D721Med (cell line): ENCODE results near the gene TIMM13.
"Not testable (repeated sequence)": the region's sequence is repeated elsewhere in the genome, so short reads cannot be mapped to it uniquely, and the experiment has no call there.

Experiments
- DNase-seq: peaks from one replicate; pipeline ENCODE4 v3.0.0; 2011; ENCODE audit warnings: low spot score; ENCODE audit not compliant: insufficient read length
- FAIRE-seq: peaks from 2 replicates; lab custom pipeline; 2011; peaks lifted over from hg19 to GRCh38; lab: Jason Lieb, UNC
- CTCF ChIP-seq: IDR thresholded peaks from 2 replicates; pipeline ENCODE4 v1.5.1; 2012; ENCODE audit warnings: mild to moderate bottlenecking, control low read depth; ENCODE audit not compliant: insufficient read depth; ENCODE audit errors: missing control alignments

Gene TIMM13

DNA sequence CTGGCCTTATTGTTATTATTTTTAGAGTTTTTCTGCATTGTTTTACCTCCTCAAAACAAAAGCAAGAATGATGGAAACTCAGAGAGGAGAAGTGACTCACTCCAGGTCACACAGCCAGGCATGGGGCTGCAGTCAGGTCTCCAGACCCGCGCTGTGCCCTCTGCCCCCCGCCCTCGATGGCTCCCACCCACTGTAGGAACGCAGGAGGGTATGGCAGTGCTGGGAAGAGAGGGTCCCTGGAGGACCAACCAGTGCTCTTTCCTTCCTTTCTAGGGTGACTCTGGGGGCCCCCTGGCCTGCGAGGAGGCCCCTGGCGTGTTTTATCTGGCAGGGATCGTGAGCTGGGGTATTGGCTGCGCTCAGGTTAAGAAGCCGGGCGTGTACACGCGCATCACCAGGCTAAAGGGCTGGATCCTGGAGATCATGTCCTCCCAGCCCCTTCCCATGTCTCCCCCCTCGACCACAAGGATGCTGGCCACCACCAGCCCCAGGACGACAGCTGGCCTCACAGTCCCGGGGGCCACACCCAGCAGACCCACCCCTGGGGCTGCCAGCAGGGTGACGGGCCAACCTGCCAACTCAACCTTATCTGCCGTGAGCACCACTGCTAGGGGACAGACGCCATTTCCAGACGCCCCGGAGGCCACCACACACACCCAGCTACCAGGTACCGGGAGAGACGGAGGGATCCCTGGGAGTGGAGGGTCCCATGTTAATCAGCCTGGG is 5.6 kb downstream of the TIMM13 start:
- TF ChIP-seq CTCF = no peak
- no peak for DNase-seq
- no peak for FAIRE-seq

DNA sequence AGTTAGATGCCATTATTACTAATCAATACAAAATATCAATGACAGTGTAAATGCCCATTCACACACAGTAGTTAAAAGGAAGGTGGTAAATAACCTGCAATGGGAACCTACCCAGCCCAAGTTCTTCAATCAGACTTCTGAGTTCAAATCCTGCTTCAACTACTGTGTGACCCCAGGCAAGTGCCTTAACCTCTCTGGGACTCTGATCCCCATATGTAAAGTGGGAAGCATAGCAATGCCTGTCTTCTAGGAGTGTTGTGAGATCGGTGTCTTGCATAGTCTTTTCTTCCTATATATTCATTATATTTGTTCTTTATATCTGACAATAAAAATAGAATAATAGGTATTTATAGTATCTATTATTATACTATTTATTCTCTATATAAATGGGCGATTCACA is 6.9 kb downstream of the TIMM13 start:
- FAIRE-seq = no peak
- no peak for TF ChIP-seq CTCF
- no peak for DNase-seq

GRCh38 chr19:2419754-2420153 is 7.6 kb downstream of the TIMM13 start:
- no peak for DNase-seq
- TF ChIP-seq CTCF = no peak
- no peak for FAIRE-seq

DNA sequence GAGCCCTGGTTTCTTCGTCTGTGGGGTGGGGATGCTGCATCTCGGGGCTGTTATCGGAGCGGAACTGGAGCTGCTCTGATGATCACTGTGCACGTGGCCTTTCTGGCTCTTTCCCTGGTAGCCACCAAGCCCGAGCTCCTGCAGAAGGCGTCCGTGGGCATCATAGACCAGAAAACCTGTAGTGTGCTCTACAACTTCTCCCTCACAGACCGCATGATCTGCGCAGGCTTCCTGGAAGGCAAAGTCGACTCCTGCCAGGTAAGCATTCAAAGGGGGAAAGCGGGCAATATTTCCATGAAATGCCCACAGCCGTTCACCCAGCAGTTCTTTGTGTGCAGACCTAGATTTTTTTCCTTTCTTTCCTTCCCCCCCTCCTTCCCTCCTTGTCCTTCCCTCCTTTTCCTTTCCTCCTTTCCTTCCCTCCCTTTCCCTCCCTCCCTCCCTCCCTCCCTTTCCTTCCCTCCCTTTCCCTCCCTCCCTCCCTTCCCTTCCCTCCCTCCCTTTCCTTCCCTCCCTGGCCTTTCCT is 9.4 kb downstream of the TIMM13 start:
- FAIRE-seq (no peak), DNase-seq (no peak)
- no peak for TF ChIP-seq CTCF

DNA sequence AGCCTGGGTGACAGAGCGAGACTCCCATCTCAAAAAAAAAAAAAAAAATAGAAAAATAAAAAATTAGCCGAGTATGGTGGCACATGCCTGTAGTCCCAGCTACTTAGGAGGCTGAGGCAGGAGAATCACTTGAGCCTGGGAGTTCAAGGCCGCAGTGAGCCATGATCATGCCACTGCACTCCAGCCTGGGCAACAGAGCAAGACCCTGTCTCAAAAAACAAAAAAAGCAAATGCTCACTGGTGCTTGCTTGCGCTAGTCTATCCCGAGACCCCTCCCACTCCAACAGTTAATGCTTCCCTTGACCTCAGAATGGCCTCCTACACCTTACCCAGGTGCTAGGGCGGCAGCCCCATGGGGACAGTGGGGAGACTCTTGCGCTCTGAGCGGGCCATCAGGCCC is 9.9 kb downstream of the TIMM13 start:
- DNase-seq, FAIRE-seq: not testable (repeated sequence)

DNA sequence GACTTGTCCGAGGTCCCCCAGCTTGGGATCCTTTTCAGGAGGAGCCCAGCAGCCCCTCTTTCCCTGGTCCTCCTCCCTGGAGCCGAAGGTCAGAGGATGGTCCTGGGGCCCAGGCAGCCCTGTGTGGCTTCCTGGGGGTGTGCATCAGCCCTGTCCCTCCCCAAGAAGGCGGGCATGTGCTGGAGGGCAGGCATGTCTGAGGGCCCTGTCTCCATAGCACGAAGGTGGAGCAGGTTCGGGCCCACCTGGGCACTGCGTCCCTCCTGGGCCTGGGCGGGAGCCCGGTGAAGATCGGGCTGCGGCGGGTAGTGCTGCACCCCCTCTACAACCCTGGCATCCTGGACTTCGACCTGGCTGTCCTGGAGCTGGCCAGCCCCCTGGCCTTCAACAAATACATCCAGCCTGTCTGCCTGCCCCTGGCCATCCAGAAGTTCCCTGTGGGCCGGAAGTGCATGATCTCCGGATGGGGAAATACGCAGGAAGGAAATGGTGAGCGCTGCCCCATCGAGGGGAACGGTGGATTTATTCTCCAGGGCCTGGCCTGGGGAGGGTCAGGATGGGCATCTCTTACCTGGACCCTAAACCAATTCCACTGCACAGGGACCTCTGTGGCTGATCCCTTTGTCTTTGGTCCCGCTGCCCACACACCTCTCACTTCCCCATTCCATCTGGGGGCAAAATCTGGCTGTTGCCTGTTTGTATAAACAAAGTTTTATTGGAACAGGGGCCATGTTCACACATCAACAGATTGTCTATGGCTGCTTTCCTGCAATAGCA is 10.9 kb downstream of the TIMM13 start:
- TF ChIP-seq CTCF = no peak
- FAIRE-seq (no peak), DNase-seq (no peak)

GRCh38 chr19:2415973-2416319 is 11.4 kb downstream of the TIMM13 start:
- TF ChIP-seq CTCF = no peak
- DNase-seq = no peak
- no peak for FAIRE-seq
